Measurements from ENCODE around the gene CNPY3. TPM values are rescaled to one million over a fixed set of nuclear protein-coding genes. Genes with fewer than 3 reads are reported as not detected.
A peak's percentile ranks its signal among the peaks of the same experiment; 100 is the strongest.

The CNPY3 gene
- total RNA-seq, 1 experiment from 2014 or later: 50.6 TPM

- no peak for DNase-seq (ENCODE audit: low spot score)
Measured at GRCh38 chr6:42981836-42982235, 52.6 kb downstream of the CNPY3 start.

- peak; percentile 99 for DNase-seq (ENCODE audit: low spot score)
Measured at GRCh38 chr6:42984001-42984923, 55.0 kb downstream of the CNPY3 start, which contains the start of gene PPP2R5D. PPP2R5D (plus strand) TSS chr6:42984570; CDS start chr6:42984678, 108 bp downstream.

GRCh38 chr6:42984924-42985475, 55.7 kb downstream of the CNPY3 start:
- DNase-seq (ENCODE audit: low spot score): no peak

GRCh38 chr6:42987533-42988451, 58.5 kb downstream of the CNPY3 start:
- DNase-seq (ENCODE audit: low spot score): no peak

GRCh38 chr6:42988486-42989020, 59.3 kb downstream of the CNPY3 start:
- no peak for DNase-seq (ENCODE audit: low spot score)

Other genes starting within 250 kb of the CNPY3 start
- gene PRPH2, start 206.9 kb upstream of the CNPY3 start, total RNA-seq (2014; rRNA removed; shearing (Covaris generic)): not detected in 2 replicates
- 49.7 and 66.4 TPM in 2 replicates for gene TBCC, start 183.4 kb upstream of the CNPY3 start, total RNA-seq (2014; rRNA removed; shearing (Covaris generic))
- gene BICRAL, start 147.4 kb upstream of the CNPY3 start, total RNA-seq (2014; rRNA removed; shearing (Covaris generic)): 2.3 and 3.4 TPM in 2 replicates
- 188 and 203 TPM in 2 replicates for gene RPL7L1, start 49.9 kb upstream of the CNPY3 start, total RNA-seq (2014; rRNA removed; shearing (Covaris generic))
- not detected in 2 replicates for gene PTCRA, start 13.4 kb upstream of the CNPY3 start, total RNA-seq (2014; rRNA removed; shearing (Covaris generic))
- not detected in 2 replicates for gene GNMT, start 31.3 kb downstream of the CNPY3 start, total RNA-seq (2014; rRNA removed; shearing (Covaris generic))
- 39.2 and 45.8 TPM in 2 replicates for gene PEX6, start 49.7 kb downstream of the CNPY3 start, total RNA-seq (2014; rRNA removed; shearing (Covaris generic))
- 61.1 and 70.8 TPM in 2 replicates for gene PPP2R5D, start 55.1 kb downstream of the CNPY3 start, total RNA-seq (2014; rRNA removed; shearing (Covaris generic))
- gene MEA1, start 84.5 kb downstream of the CNPY3 start, total RNA-seq (2014; rRNA removed; shearing (Covaris generic)): 154 and 171 TPM in 2 replicates
- gene KLHDC3, start 84.8 kb downstream of the CNPY3 start, total RNA-seq (2014; rRNA removed; shearing (Covaris generic)): 77.4 and 95.0 TPM in 2 replicates
- 204 and 205 TPM in 2 replicates for gene RRP36, start 92.1 kb downstream of the CNPY3 start, total RNA-seq (2014; rRNA removed; shearing (Covaris generic))
- 12.8 and 13.2 TPM in 2 replicates for gene CUL7, start 124.4 kb downstream of the CNPY3 start, total RNA-seq (2014; rRNA removed; shearing (Covaris generic))
- gene MRPL2, start 130.0 kb downstream of the CNPY3 start, total RNA-seq (2014; rRNA removed; shearing (Covaris generic)): 53.7 and 63.2 TPM in 2 replicates
- 11.6 and 21.7 TPM in 2 replicates for gene KLC4, start 130.2 kb downstream of the CNPY3 start, total RNA-seq (2014; rRNA removed; shearing (Covaris generic))
- 46.0 and 57.7 TPM in 2 replicates for gene PTK7, start 146.8 kb downstream of the CNPY3 start, total RNA-seq (2014; rRNA removed; shearing (Covaris generic))
- gene SRF, start 241.8 kb downstream of the CNPY3 start, total RNA-seq (2014; rRNA removed; shearing (Covaris generic)): 11.0 and 12.8 TPM in 2 replicates